GM18868 (cell line): ENCODE measurements around the gene CD9.
"Not testable (repeated sequence)": the region's sequence is repeated elsewhere in the genome, so short reads cannot be mapped to it uniquely, and the experiment has no call there.

Source experiments
- ATAC-seq: cut with Tn5 transposase; IDR thresholded peaks from one replicate; pipeline ENCODE4 v1.9.1; 2021; ENCODE audit warnings: mild to moderate bottlenecking, moderate library complexity; ENCODE audit not compliant: unreplicated experiment

Gene CD9

DNA sequence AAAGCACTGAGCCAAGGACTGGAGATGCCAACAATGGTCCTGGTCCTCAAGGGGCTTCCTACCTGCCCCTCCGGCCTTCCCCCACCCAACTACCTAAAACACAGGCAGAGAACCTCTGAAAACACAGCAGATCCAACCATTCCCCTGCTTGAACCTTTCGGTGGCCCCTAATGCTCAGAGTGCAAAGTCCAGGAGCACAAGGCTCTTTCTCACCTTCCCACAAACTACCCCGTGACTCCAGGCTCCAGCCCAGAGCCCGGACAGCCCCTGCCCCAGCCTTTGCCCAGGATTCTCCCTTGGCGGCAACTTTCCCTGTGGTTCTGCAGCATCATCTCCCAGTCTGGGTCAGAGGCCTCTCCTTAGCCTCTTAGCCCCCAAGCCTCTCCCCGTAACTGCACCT, 1.6 kb upstream of the CD9 start:
- no peak for ATAC-seq

DNA sequence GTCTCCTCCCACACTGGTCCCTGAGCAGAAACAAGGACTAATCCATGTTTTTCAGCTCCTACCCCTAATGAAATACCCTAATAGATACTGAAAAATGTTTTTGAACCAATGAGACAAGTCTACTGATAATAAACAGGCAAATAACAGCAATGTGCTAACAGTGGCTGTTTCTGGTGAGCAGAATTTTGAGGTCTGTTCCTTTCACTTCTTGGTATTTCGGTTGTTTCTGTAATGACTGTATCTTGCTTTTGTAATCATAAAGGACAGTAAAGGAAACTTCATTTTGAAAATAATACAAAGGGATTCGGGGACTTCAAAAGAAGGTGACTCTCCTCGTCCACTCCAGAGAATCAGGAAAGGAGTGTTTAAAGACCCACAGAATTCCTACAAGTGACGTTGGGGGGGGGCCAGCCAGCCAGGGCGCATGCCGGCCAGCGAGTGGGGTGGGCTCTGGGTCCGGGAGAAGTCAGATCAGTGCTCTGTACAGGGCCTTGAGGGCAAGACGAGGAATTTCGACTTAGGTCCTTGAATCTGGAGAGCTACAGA, 1.1 kb upstream of the CD9 start:
- no peak for ATAC-seq

DNA sequence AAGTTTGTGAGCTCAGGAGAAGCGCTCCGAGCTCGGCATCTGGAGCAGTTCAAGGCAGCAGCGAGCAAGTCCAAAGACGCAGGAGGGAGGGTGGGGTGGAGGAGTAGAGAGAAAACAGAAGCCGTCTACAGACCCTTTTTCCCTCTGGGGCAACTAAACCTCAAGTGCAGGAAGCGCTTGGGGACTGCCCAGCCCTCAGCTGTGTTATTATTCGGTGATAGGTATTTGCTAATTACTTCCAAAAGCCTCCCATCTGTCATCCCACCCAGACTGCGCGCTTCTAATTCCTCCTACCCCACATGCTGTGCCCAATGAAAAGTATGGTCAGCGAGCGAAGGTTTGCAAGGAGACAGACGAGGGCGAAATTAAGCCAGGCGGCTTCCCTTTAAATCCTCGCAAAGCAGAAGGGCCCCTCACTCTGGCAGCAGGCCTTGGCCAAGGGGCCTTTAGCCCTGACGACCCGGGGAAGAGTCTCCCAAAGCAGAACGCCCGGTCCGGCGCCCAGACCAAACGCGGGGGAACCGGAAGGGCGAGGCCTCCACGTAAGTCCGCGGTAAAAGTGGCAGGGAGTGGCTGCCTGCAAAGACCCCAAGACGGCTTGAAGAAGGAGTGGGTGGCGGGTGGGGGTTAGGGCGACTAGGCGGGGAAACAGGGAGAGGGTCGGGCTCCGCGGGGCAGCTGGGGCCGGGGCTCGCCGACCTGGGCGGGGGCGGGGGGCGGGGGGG, 507 bp upstream of the CD9 start:
- no peak for ATAC-seq

DNA sequence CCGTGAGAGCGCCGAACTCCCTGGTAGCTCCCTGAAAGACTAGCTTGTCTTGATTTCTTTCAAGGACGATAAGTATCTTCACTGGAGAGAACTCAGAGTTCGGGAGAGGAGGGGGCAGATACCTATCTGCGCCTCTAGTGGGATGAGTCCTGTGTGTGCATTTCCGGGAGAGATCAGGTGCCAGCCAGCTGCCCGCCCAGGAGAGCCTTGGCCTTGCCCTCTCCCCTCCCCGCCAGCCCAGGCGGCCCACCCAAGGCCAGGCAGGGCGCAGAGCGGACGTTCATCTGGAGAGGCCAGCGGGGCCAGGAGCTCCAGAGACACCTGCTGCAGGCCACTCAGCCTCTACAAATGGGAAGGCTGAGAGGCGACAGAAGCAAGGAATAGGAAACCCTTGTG, 1.0 kb downstream of the CD9 start:
- ATAC-seq: no peak

DNA sequence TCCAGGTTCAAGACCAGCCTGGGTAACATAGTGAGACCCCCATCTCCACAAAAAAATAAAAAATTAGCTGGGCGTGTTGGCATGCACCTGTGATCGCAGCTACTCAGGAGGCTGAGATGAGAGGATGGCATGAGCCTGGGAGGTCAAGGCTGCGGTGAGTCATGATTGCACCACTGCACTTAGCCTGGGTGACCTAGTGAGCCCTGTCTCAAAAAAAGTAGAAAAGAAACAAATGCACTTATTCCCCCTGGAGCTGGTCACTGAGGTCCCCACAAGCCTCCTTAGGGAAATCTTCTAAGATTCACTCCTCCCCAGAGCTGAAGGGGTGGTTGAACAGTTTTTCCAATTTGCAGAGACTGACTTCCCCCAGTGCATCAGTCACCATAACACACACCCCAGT, 1.6 kb downstream of the CD9 start:
- no peak for ATAC-seq

DNA sequence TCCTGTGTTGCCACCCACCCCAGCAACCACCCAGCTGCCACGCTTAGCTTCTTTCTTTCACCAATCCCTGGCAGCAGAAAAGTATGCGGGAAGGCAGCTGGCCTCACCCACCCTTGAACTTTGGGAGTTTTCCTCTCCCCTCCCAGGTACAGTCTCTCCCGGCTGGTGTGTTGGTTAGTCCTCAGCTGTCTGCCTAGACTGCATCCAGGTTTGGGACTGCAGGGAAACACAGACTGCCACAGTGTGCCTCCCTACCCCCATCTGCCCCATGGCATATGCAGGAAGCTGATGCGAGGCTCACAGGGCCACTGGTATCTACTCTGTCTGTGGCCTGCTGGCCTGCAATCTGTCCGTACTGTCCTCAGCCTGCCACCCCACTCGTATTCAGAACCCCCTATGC, 2.1 kb downstream of the CD9 start:
- no peak for ATAC-seq

DNA sequence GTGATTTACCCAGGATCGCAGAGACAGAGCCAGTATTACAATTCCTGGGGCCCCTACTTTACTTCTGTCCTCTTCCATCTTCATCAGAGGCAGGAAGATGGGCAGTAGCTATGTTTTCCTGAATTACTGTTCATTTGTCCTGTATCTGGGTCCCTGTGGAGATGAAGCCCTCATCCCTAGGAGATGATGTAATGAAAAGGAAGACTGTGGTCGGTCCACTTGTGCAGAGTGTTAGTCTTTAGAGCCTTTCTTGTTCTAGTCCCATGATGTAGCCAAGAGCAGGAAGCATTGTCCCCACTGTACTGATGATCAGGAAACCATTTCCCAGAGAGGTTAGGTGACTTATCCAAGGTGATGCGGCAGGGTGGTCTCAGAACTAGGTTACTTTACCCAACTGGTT, 2.6 kb downstream of the CD9 start:
- no peak for ATAC-seq

DNA sequence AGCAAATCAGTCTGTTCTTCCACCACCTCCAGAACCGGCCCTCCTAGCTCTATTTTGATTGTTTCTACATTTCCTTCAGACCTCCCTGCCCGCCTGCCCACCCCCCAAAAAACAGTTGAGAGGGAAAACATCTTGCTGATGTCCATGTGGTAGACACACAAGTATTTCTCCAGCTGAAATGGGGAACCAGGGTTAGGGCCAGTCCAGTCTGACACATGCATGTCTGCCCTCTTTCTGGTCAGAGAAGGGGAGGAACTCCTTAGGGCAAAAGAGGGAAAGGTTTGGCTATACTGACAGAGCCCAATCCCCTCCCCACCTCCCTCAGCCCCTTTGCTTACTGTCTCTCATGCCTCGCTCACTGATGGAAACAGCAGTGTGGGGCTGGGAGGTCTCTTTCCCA, 3.4 kb downstream of the CD9 start:
- ATAC-seq: no peak

DNA sequence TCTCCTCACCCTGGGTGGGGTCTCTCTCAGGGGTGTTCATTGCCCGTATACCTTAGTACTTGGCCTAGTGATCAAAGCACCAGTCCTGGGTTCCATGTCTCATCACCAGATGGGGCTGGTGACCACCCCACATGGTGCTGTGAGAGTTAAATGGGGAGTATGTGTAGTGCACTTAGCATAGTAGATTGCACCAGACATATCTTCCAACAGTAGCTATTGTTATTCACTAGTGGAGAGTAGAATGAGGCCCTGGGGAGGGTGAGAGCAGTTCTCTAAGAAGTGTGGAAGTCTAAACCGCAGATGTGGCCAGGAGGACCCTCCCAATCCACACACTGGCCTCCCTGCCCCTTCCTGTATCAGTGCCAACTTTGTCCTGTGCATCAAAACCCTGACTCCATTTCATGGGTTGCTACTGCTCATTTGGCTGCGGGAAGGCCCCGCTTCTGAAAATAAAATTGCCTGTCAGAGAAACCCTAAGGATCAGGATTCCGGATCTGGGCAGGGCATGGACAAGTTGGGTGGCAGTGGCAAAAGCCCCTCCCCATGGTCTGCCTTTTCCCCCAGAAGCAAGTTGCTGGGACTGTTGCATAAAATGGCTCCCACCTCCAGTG, 4.4 kb downstream of the CD9 start:
- no peak for ATAC-seq

DNA sequence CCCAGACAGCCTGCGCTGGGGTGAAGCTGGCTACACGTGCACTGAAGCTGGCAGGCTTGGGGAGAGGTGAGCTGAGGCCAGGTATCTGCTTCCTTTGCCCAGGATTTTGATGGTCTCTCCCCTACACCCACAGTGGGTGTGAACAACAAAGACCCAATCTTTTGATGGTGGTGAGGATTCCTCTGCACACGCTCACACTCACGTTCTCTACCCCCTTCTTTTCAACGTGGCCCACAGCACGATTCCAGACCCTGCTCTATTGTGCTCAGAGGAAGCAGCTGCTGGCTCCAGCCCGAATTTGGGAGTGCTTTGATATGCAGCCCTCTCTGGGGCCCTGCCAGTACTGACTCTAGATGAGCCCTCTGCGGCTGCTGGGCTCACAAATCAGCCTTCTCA, 4.9 kb downstream of the CD9 start:
- no peak for ATAC-seq

DNA sequence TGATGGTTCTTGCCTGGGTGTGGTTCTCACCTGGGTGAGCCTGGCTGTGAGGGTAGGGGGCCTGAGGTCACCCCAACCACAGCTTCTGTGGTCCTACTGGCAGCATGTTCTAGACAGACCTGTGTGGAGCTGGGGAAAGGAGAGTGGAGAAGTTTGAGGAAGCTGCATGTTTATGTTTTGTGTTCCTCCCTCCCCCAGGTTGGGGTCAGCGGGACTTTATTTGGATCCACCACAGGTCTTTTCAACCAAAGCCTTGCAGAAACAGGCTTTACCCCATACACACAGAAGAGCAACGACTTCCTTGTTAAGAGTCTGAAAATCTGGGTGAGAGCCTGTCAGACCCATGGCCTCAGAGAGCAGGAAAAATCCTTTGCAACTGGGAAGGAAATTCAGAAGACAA, 5.6 kb downstream of the CD9 start:
- ATAC-seq: no peak

DNA sequence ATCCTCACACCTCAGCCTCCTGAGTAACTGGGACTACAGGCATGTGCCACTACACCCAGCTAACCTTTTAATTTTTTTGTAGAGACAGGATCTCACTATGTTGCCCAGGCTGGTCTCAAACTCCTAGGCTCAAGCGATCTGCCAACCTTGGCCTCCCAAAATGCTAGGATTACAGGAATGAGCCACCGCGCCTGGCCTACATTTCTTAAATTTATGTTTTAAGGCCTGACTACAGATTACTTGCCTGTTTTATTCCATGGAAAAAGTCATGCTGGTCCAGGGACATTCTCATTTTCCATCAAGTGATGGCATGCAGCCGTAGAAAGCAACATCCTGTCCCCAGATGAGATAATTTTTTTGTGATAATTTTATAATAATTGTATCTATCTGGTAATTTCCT, 6.1 kb downstream of the CD9 start:
- no peak for ATAC-seq

DNA sequence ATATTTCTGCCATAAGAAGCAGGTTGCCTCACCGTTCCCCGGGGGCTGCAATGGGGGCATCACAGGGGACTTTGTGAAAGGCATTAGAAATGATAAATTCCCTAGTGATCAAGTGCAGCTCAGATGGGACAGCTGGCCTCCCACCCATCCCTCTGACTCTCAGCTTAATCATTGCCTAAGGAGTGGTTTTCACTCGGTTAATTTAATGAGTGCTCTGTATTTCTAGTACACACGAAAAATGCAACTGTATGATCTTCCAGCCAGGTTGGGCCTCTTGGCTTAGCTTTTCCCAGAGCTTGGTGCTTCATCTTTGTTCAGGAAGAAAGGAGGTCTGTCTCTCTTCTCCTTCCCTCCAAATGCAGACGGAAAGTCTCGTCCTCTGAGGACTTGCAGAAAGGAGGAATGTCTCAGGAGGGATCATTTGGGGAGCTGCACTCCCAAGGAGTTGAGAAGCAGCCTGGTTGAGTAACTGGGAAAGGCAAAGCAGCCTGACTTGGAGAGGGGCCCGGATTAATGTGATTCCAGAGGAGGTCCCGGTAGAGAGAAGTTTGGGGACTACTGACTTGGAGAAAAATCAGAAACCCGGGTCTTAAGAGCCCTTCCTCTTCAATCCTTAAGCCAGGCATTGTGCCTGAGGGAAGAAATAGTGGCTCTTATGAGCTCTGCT, 7.2 kb downstream of the CD9 start:
- no peak for ATAC-seq

DNA sequence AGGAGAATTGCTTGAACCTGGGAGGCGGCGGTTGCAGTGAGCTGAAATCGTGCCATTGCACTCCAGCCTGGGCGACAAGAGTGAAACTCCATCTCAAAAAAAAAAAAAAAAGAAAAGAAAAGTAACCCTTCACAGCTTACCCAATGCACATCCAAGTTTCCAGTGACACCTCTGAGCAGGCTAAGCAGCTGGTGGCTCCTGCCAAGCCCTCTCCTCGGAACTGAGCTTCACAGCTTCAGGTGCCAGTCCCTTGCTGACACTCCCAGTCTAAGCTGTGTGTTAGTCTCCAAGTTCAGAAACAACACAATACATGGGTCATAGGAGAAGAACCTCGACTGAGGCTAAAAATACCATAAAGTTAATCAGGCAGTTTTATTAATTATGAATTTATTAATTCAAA, 7.9 kb downstream of the CD9 start:
- no peak for ATAC-seq

DNA sequence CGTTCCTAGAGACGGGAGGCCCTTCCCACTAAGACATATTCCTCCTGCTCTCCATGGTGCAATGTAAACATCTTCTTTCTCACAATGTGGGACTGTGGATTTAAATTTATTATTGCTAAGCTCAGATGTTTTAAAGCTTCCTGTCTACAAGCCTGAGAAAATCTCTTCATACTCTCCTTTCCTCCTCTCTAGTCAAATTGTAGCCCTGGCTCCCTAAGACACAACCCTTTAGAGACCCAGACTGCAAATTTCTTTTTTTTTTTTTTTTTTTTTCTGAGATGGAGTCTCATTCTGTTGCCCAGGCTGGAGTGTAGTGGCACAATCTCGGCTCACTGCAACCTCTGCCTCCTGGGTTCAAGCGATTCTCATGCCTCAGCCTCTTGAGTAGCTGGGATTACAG, 9.2 kb downstream of the CD9 start:
- ATAC-seq: not testable (repeated sequence)

DNA sequence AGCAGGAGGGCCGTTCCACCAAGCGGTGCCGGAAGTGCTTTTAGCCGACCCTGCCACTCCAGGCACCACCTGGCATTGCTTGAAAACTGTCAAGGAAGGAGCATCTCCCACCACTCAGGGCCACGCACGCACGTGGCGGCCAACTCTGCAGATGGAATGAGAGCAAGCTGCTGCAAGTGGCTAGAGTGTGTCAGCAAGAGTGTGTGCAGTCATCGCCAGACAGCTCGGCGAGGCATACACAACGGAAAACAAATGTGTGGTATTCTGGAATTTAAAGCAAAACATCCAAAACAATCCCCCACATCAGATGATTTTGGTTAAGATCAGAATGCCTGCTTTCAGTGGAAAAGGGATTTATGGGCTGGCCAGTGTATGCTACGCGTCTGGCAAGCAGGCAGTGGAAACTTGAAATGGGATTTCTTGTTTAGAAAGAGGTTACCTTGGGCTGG, 11.2 kb downstream of the CD9 start:
- ATAC-seq: no peak

DNA sequence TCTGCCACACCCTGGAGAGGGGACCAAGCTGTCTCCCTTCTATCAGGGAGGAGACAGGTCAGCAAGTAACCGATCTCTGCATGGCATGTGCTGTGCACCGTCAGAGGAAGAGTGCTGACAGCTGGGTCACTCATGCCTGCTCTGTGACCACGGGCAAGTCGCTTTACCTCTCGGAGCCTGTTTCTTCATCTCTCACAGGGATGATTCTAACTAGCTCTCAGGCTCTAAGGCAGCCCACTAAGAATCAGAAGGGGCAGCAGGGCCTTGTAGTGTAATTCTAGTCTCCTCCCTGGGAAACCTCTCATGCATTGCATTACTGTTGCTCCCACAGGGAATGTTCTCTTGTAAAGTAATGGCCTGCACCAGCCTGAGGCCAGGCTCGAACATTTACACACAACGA, 11.9 kb downstream of the CD9 start:
- no peak for ATAC-seq

DNA sequence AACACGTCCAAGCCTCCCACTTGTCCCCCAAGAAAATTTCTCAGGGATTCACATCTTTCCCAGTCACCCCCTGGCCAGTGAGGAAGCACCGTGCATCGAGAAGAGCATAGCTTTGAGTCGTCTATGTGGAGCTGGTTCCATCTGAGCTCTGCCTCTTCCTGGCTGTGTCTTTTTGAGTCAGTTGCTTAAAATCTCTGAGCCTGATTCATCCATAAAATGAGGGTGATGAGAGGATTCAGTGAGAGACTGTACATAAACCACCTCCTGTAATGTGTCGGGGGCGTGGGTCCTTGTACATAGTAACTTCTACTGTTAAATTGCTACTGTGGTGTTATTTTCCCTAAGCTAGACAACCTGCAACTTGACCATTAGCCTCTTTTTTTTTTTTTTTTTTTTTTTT, 13.8 kb downstream of the CD9 start:
- no peak for ATAC-seq

DNA sequence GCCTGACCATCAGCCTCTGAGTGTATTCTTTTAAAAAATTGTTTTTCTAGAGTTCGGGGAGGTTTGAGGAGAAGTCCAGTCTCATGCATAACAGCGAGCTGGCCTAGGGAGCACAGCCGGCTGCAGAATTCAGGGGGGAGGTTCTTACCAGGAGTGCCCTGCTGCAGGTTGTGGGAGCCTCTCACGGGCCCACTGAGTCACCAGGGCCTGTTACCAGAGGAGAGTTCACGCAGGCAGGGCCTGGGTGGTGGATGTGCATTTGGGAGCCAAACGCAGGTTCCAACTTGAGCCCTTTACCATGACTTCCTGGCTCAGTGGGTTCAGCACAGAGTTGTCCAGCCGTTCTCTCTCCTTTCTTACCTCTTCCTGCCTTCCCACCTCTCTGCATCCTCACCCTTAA, 14.4 kb downstream of the CD9 start:
- no peak for ATAC-seq

DNA sequence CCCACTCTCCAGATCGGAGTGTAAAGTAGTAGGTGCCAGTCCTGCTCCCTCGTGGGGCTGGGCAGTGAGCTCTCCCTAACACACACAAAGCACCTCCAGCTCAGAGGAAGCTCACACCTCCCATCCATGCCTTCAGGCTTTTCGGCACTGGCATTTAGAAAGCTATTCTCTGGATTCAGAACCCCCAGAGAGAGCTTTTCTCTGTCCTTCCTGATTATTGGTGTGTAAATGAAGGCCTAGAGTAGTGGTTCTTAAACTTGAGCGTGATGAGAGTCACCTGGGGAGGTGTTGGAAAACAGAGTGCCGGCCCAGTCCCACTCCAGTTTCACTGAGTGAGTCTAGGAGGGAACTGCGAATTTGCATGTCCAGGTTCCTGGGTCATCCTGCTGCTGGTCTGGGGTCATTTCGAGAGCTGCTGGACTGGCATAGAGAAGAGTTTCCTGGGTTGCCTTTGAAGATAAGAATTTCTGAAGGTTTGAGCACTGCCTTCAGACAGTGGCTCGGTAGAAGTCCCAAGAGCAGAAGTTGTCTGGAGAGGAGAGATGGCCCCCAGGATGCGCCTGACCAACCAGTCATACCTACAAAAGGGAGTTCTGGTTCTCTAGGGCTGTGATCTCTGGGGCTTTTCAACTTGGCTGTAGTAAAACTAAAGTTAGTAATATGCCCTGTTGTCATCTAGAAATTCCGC, 15.1 kb downstream of the CD9 start:
- ATAC-seq: no peak

DNA sequence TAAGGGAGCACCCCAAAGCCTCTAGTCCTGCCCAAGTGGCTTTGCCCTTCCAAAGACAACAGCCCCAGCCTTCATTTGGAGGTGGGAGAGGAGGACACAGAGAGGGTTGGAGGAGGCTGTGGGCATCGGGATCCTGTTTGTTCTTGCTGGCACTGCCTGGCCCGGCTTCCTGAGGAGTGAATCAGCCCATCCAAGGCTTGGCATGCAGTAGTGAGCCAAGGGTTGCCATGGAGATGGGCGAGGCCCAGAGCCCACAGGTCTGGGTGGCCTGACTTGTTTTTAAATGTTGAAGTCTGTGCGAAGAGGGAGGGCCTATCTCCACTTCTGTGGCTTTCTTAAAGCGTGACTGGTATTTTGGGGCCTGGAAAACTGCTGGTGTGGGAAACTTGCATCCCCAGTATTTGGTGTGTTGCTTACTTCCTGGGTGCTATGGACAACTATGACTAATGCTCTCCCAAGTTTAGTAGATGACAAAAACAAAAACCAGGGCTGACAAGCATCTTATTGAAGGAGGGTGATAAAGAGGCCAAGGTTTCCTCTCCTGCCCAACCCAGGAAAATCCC, 15.8 kb downstream of the CD9 start:
- no peak for ATAC-seq
